NCI-H2107 treated with DMSO at 0.1 percent for 48 hours (cell line): ENCODE data around the gene EVI2A.
"Not testable (repeated sequence)": the region's sequence is repeated elsewhere in the genome, so short reads cannot be mapped to it uniquely, and the experiment has no call there.

Source experiments
- DNase-seq: peaks from one replicate; lab custom pipeline; 2025; ENCODE audit not compliant: unreplicated experiment; lab: John Stamatoyannopoulos, UW

The EVI2A gene

GRCh38 chr17:31313982-31314781 lies 7.2 kb downstream of the EVI2A start, which contains the start of gene EVI2B:
TSS of gene EVI2B (minus strand) at chr17:31314054. CDS start at chr17:31305609, 8,445 bp downstream.
- DNase-seq, result no peak

- DNase-seq, result not testable (repeated sequence)
These were observed 9.2 kb downstream of the EVI2A start for GRCh38 chr17:31312223-31312622.

- no peak for DNase-seq
These were observed 9.9 kb downstream of the EVI2A start for GRCh38 chr17:31311526-31311925.

GRCh38 chr17:31310886-31311285 lies 10.5 kb downstream of the EVI2A start:
- DNase-seq, result no peak

GRCh38 chr17:31310260-31310659 lies 11.2 kb downstream of the EVI2A start:
- DNase-seq, result no peak

- no peak for DNase-seq
These were observed 11.9 kb downstream of the EVI2A start for GRCh38 chr17:31309556-31309955.

GRCh38 chr17:31308372-31309334 lies 12.8 kb downstream of the EVI2A start:
- no peak for DNase-seq

- no peak for DNase-seq
These were observed 13.8 kb downstream of the EVI2A start for GRCh38 chr17:31307640-31308039.

- no peak for DNase-seq
These were observed 21.8 kb downstream of the EVI2A start for GRCh38 chr17:31299624-31300023.

GRCh38 chr17:31297090-31297489 lies 24.3 kb downstream of the EVI2A start, which contains the start of gene OMG:
TSS of gene OMG (minus strand) at chr17:31297239. CDS start at chr17:31296331, 908 bp downstream.
- DNase-seq, result no peak

- DNase-seq, result no peak
These were observed 25.3 kb downstream of the EVI2A start for GRCh38 chr17:31296142-31296541.

GRCh38 chr17:31295489-31295871 lies 25.9 kb downstream of the EVI2A start:
- DNase-seq, result no peak

- DNase-seq, result no peak
These were observed 26.5 kb downstream of the EVI2A start for GRCh38 chr17:31294820-31295488.

GRCh38 chr17:31294231-31294630 lies 27.2 kb downstream of the EVI2A start:
- DNase-seq, result no peak

- DNase-seq, result no peak
These were observed 27.8 kb downstream of the EVI2A start for GRCh38 chr17:31293581-31293980.

GRCh38 chr17:31291820-31292219 lies 29.6 kb downstream of the EVI2A start:
- no peak for DNase-seq

- DNase-seq, result no peak
These were observed 31.6 kb downstream of the EVI2A start for GRCh38 chr17:31289790-31290189.

- DNase-seq, result not testable (repeated sequence)
These were observed 33.5 kb downstream of the EVI2A start for GRCh38 chr17:31287932-31288331.

GRCh38 chr17:31286587-31286986 lies 34.8 kb downstream of the EVI2A start:
- no peak for DNase-seq

GRCh38 chr17:31283841-31284240 lies 37.6 kb downstream of the EVI2A start:
- no peak for DNase-seq

- DNase-seq, result no peak
These were observed 40.4 kb downstream of the EVI2A start for GRCh38 chr17:31281061-31281460.
